Large intestine (tissue), 12 donors: Measurements from ENCODE around the gene PPY. TPM values are rescaled to one million over a fixed set of nuclear protein-coding genes. Genes with fewer than 3 reads are reported as not detected.

Experiments
- DNase-seq, 2 donors: peaks; one replicate each; pipeline versions ENCODE4 v3.0.0 to v3.0.0-alpha.2; 2013
- H3K27ac ChIP-seq: one replicate; pipeline ENCODE4 v1.5.1; 2013; ENCODE audit warnings: low read length
- H3K27me3 ChIP-seq: 2 replicates; pipeline ENCODE4 v1.6.1; 2013; ENCODE audit warnings: low read length; ENCODE audit not compliant: control insufficient read depth, insufficient read depth
- H3K36me3 ChIP-seq: 2 replicates; pipeline ENCODE4 v1.6.1; 2013; ENCODE audit warnings: low read length; ENCODE audit not compliant: control insufficient read depth, insufficient read depth
- H3K4me1 ChIP-seq: one replicate; pipeline ENCODE4 v1.6.1; 2013; ENCODE audit warnings: low read length; ENCODE audit not compliant: control insufficient read depth, insufficient read depth
- H3K4me3 ChIP-seq: one replicate; pipeline ENCODE4 v1.5.1; 2013; ENCODE audit warnings: low read length
- H3K9me3 ChIP-seq: one replicate; pipeline ENCODE4 v1.6.1; 2013; ENCODE audit warnings: mild to moderate bottlenecking, low read depth, low read length, moderate library complexity; ENCODE audit not compliant: control insufficient read depth
- WGBS: methylation state at CpG from one replicate; pipeline ENCODE4 v1.1.5; 2013; ENCODE audit warnings: low lambda C conversion rate; ENCODE audit not compliant: insufficient coverage; 5-methylcytosine and 5-hydroxymethylcytosine counted together
- long read RNA-seq, 11 donors: transcript quantifications; one replicate each; lab custom pipeline, GENCODE V29; 2026
- polyA plus RNA-seq: library from polyadenylated mRNA; unstranded; fragments of 120-200 nt; gene quantifications from one replicate; pipeline ENCODE4 v1.2.1, GENCODE V29; 2013

Gene PPY, protein sequence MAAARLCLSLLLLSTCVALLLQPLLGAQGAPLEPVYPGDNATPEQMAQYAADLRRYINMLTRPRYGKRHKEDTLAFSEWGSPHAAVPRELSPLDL
- polyA plus RNA-seq: 0.34 TPM
- long read RNA-seq, donor 1: 0 reads
- long read RNA-seq, donor 2: 0 reads
- long read RNA-seq, donor 3: 0 reads
- long read RNA-seq, donor 4: 0 reads
- long read RNA-seq, donor 5, transcript PPY-201 (4 exons, 460 nt): major isoform, 6 of 7 reads
- long read RNA-seq, donor 5, partial matches to known transcripts: 0 of 7 reads
- long read RNA-seq, donor 5, other reads (novel, unspliced or antisense): 0 of 7 reads
- long read RNA-seq, donor 6, partial matches to known transcripts: 0 of 1 reads
- long read RNA-seq, donor 6, other reads (novel, unspliced or antisense): 0 of 1 reads
- long read RNA-seq, donor 7: 0 reads
- long read RNA-seq, donor 8, partial matches to known transcripts: 0 of 1 reads
- long read RNA-seq, donor 8, other reads (novel, unspliced or antisense): 0 of 1 reads
- long read RNA-seq, donor 9, partial matches to known transcripts: 0 of 2 reads
- long read RNA-seq, donor 9, other reads (novel, unspliced or antisense): 0 of 2 reads
- long read RNA-seq, donor 10: 0 reads
- long read RNA-seq, donor 11: 0 reads

DNA sequence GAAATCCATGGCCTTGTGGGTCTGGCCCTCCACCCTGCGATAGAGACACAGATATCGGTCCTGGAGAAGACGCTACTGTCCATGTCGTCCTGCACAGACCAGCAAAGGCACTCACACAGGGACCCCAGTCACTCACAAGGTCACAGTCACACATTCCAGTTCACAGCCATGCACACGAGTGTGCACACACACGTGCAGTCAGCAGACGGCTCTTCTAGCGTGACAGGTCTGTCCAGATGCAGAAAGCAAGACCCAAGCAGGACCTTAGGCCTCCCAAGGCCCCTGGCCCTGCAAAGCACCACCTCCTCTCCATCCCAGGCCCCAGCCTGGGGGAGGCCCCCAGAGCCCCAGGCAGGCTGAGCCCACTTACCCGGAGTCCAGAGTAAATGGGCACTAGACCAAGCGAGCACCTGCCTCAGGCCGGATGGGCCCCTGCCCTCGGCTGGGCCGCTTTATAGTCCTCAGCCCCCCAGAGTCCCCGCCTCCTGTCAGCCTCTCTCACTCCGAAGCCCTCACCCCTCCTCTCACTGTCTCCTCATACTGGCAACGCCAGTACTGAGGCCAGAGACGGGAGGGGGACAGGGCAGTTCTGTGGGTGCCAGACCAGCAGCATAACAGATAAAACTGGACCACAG is at the start of gene PPY:
Gene PPY, minus strand, starts transcription at position 426 of the 635 bp plus-strand sequence. CDS start 822 bp downstream, outside the sequence.
- no CpG with 5 or more reads among the region's 17 CpGs for WGBS
- Histone ChIP-seq H3K4me1 (no peaks in the 10 kb centered on the region), H3K36me3 (no peaks in the 10 kb centered on the region), H3K9me3 (peaks cover 7% of the 10 kb centered on the region), H3K27ac (no peak within 1 kb of the TSS), H3K4me3 (no peak within 1 kb of the TSS), H3K27me3 (peaks cover 13% of the 10 kb centered on the region)
- no peak for DNase-seq

GRCh38 chr17:43988301-43988700 is 46.0 kb upstream of the PPY start:
- WGBS: 80% methylated on average over 2 of the region's 9 CpGs
- Histone ChIP-seq H3K4me3 (no peak overlapping the region), H3K36me3 (no peaks in the 10 kb centered on the region), H3K27me3 (peaks cover 45% of the 10 kb centered on the region), H3K27ac (no peak overlapping the region), H3K4me1 (peaks cover 6% of the 10 kb centered on the region), H3K9me3 (no peaks in the 10 kb centered on the region)
- no peak for DNase-seq

DNA sequence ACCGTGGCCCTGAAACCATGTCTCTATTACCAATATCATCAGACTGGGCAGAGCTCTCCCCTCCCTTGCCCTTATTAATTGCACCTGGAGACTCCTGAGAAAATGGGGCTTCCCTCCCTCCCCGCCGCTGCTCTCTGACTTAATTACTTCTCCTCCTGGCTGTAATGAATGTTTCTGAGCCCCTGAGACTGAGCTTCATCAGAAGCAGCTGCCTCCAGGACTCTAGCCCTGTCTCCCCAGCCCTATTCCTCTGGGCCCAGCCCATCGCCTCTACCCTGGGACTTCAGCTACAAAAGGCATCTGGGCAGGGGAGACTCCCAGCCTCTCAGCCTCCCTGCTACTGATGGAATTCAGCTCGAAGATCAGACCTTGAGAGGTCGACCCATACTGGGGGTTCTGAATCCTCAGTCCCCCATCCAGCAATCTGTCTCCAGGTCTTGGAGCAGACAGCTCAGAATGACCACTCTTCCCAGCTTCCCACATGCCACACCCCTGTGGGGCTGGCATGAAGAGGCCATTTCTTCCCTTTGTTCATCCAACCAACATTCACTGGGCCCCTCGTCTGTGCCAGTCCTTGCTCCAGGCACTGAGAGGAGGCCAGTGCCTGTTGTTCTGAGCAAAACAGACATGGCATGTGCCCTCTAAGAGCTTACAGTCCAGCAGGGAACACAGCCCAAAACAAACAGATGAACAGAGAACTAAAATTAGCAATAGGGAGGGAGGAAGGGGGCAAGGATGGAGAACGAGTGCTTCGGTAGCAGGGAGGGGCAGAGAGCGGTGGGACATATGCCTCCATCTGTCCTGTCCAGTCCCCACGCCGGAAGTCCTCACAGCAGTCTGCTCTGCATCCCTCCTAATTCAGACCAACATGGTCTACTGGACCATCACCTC is 45.1 kb upstream of the PPY start:
- no peak for DNase-seq
- Histone ChIP-seq H3K27ac (no peak overlapping the region), H3K36me3 (no peaks in the 10 kb centered on the region), H3K9me3 (no peaks in the 10 kb centered on the region), H3K4me1 (peaks cover 9% of the 10 kb centered on the region), H3K27me3 (peaks cover 53% of the 10 kb centered on the region), H3K4me3 (no peak overlapping the region)
- 100% methylated on average over 1 of the region's 12 CpGs for WGBS

DNA sequence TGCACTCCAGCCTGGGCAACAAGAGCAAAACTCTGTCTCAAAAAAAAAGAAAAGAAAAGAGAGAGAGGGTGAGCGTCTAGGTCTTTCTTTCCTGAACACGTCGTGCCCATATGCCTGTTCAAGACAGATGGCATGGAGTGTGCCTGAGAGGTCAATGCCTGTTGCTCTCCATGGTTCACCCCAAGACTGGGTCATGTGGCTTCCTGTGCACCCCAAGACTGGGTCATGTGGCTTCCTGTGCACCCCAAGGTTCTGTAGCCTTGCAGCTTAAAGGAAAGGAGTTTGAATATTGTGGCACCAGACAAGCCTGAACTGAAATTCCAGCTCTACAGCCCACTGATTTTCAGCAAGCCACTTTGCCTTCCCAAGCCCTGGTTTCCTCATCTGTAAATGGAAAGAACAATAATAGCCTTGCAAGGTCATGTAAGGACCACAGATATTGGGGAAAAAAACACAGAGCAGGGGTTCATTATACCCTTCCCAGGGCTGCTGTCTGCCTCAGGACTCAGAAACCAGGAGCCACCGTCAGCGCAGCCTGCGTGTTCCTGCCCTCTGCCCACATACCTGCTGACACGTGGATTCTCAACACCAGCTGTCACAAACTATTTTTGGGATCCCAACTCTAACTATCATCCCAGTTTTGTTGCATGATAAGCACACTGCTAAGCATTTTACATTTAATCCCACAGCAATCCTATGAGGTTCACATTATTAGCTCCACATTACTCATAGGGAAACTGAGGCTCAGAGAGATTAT is 44.1 kb upstream of the PPY start:
- Histone ChIP-seq H3K4me3 (no peak overlapping the region), H3K9me3 (no peaks in the 10 kb centered on the region), H3K36me3 (no peaks in the 10 kb centered on the region), H3K27ac (no peak overlapping the region), H3K4me1 (peaks cover 9% of the 10 kb centered on the region), H3K27me3 (peaks cover 62% of the 10 kb centered on the region)
- DNase-seq: no peak
- WGBS: no CpG with 5 or more reads among the region's 7 CpGs

- H3K27me3 ChIP-seq: peaks cover 72% of the 10 kb centered on the region
- no CpG with 5 or more reads among the region's 8 CpGs for WGBS
- peak overlapping the region; percentile 45 for H3K4me3 ChIP-seq
- H3K27ac ChIP-seq: peak overlapping the region; percentile 2
- peaks cover 9% of the 10 kb centered on the region for H3K4me1 ChIP-seq
- no peak for DNase-seq
- no peaks in the 10 kb centered on the region for H3K9me3 ChIP-seq
- H3K36me3 ChIP-seq: no peaks in the 10 kb centered on the region
Measured at GRCh38 chr17:43984521-43984920, 42.2 kb upstream of the PPY start.

DNA sequence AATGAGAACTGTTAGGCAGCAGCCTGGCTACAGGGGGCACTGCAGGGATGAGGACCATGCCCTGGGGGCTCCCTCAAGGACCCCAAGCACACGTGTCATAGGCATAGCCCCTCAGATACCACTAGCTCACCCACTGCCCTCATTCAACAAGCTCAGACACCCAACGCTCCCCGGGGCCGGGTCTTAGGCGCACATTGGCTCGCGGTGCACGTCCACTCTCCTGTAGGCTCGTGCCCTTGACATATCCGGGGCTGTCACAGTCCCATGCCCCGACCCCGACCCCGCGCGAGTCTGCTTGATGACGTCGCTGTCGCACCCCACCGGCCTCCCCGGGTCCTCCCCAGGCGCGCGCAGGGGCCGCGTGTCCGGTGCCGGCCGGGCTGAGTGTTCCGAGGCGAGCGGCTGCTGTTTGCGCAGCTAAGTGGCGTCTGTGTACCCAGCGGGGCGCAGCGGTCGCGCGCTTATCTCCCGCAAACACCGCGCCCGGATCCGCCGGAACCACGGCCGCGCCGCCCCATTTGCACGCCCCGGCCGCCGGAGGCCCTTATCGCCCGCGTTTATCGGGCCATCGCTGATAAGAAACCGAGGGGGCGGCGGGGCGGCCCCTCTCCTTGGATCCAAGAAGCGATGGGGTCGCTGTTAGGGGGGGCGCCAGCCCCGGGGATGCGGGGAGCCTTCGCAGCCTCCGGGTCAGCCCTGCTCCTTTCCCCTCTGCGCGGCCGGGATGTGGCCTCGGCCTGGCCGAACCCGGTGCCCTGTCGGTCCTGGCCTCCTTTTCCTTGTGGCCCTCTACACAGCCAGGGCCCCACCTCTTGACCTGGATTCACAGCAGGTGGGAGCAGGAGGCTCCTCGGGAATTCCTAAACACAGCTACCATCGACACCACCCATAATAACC is 41.5 kb upstream of the PPY start:
- WGBS: no CpG with 5 or more reads among the region's 78 CpGs

GRCh38 chr17:43983196-43983514 is 40.9 kb upstream of the PPY start:
- DNase-seq: no peak
- Histone ChIP-seq H3K27ac (no peak overlapping the region), H3K27me3 (peaks cover 82% of the 10 kb centered on the region), H3K9me3 (no peaks in the 10 kb centered on the region), H3K36me3 (no peaks in the 10 kb centered on the region), H3K4me3 (peak overlapping the region; percentile 45), H3K4me1 (peaks cover 9% of the 10 kb centered on the region)
- WGBS: no CpG with 5 or more reads among the region's 5 CpGs

More for the DNA sequence above, 41.5 kb upstream of the PPY start:
- Histone ChIP-seq H3K4me3 (peak overlapping the region; percentile 45), H3K36me3 (no peaks in the 10 kb centered on the region), H3K27ac (peak overlapping the region; percentile 2), H3K4me1 (peaks cover 9% of the 10 kb centered on the region), H3K27me3 (peaks cover 79% of the 10 kb centered on the region), H3K9me3 (no peaks in the 10 kb centered on the region)
- DNase-seq: peak; percentile 31 to 72

DNA sequence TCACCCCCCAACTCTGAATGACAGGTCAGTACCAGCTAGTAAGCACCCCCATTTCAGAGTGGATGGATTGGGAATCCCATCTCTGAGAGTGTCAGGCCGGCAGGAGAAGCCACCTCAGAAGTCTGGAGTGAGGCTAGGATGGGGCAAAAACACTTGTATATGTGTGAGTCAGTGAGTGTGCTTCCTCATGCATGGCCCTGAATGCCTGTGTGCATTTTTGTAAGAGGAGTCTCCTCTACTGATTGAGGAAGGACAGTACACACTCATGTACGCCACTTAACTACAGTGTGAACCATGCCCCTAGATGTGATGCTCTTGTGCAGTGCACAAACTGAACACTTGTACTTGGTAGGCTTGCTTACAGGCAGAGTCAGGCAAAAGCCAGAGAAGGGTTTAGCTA is 39.9 kb upstream of the PPY start:
- no CpG with 5 or more reads among the region's 2 CpGs for WGBS
- DNase-seq: no peak
- peaks cover 9% of the 10 kb centered on the region for H3K4me1 ChIP-seq
- no peaks in the 10 kb centered on the region for H3K36me3 ChIP-seq
- no peaks in the 10 kb centered on the region for H3K9me3 ChIP-seq
- peaks cover 78% of the 10 kb centered on the region for H3K27me3 ChIP-seq
- H3K4me3 ChIP-seq: no peak overlapping the region
- no peak overlapping the region for H3K27ac ChIP-seq

DNA sequence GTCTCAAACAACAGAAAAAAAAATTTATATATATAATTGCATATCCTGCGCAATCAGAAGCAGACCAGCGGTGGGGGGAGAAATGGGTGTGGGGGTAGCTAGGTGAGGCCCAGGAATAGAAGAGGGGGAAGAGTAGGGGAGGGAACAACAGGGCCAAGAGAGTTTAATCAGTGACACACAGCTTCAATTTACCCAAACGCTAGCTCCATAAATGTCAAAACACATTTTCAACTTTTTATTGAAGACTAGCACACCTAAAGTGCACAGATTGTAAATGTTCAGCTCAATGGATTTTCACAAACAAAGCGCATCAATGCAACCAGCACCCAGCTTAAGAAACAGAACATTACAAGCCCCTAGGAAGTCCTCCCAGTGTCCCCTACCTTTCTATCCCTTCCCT is 37.4 kb upstream of the PPY start:
- Histone ChIP-seq H3K4me3 (no peak overlapping the region), H3K27ac (no peak overlapping the region), H3K9me3 (no peaks in the 10 kb centered on the region), H3K36me3 (no peaks in the 10 kb centered on the region), H3K27me3 (peaks cover 63% of the 10 kb centered on the region), H3K4me1 (peaks cover 9% of the 10 kb centered on the region)
- DNase-seq: no peak
- no CpG with 5 or more reads among the region's 4 CpGs for WGBS
